ENCODE data around the gene SIX1. TPM values are rescaled to one million over a fixed set of nuclear protein-coding genes. Genes with fewer than 3 reads are reported as not detected.

The SIX1 gene
- total RNA-seq, 1 donor from 2014 or later = 3.7 TPM

GRCh38 chr14:60642270-60643140 lies 6.8 kb downstream of the SIX1 start:
- Histone ChIP-seq H3K27me3 (peaks cover 21% of the 10 kb centered on the region), H3K36me3 (no peaks in the 10 kb centered on the region), H3K9me3 (no peaks in the 10 kb centered on the region), H3K4me3 (no peak overlapping the region), H3K27ac (no peak overlapping the region), H3K4me1 (peaks cover 28% of the 10 kb centered on the region)
- TF ChIP-seq POLR2A (IDR thresholded peaks at IDR 0.05) (no peak), CTCF (IDR thresholded peaks at IDR 0.05) (no peak), POLR2AphosphoS5 (IDR thresholded peaks at IDR 0.05; ENCODE audit: insufficient read depth in 1 of 2, low read depth in 1 of 2) (no peak)
- intact Hi-C loops (cut with DNase I) = loop anchor here (10.0 kb wide), 1 partner anchor 612 kb away; no protein-coding TSS in a partner anchor
- DNase-seq (ENCODE audit: extremely low spot score in 2 of 2) = no peak

GRCh38 chr14:60641742-60642269 lies 7.5 kb downstream of the SIX1 start:
- Histone ChIP-seq H3K4me1 (peaks cover 24% of the 10 kb centered on the region), H3K27me3 (peaks cover 14% of the 10 kb centered on the region), H3K27ac (no peak overlapping the region), H3K4me3 (no peak overlapping the region), H3K36me3 (no peaks in the 10 kb centered on the region), H3K9me3 (no peaks in the 10 kb centered on the region)
- intact Hi-C loops (cut with DNase I) = loop anchor here (10.0 kb wide), 1 partner anchor 613 kb away; no protein-coding TSS in a partner anchor
- DNase-seq (ENCODE audit: extremely low spot score in 2 of 2) = no peak
- no peak for TF ChIP-seq CTCF (IDR thresholded peaks at IDR 0.05)
- TF ChIP-seq POLR2AphosphoS5 (IDR thresholded peaks at IDR 0.05; ENCODE audit: insufficient read depth in 1 of 2, low read depth in 1 of 2) = no peak
- no peak for TF ChIP-seq POLR2A (IDR thresholded peaks at IDR 0.05)

DNA sequence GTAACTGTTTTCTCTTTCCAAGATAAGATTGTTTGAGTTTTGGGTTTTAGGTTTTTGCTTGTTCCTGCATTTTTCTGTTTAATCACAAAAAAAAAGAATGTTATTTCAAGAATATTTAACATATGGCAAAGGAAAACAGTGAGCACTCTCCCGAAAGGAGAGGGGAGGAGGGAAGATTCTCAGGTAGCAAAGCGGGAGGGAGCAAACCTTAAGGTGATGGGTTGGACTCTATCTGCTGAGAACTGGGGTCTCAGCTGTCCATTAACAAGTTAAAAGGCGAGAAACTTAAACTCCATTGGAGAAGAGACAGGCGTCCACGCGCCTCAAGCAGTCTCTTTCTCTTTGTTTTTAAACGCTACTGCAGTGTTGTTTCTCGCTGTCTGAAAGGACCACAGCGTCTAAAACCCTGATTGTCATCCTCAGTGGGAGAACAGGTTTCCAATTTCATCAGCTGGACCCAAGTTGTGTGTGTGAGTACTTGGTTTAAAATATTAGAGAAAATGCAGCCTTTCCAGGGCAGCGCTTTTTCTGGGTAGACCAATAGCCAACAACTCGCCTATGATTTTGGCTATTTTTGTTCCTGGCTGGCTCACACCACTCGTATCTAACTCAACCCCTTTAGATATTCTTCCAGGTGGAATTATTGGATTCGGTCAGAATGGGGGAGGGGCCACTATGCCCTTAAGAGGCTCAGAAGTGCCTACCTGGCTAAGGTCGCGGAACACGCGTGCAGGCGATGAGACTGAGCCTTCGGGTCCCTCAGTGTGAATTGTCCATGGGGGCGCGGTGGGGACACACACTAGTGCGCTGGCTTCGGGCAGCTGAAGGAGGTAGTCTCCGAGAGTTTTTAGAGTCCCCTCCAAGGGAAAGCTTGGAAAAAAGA lies 8.2 kb downstream of the SIX1 start:
- peaks cover 14% of the 10 kb centered on the region for H3K27me3 ChIP-seq
- H3K27ac ChIP-seq = no peak overlapping the region
- H3K4me3 ChIP-seq = no peak overlapping the region
- no peaks in the 10 kb centered on the region for H3K9me3 ChIP-seq
- no peaks in the 10 kb centered on the region for H3K36me3 ChIP-seq
- H3K4me1 ChIP-seq = peaks cover 24% of the 10 kb centered on the region
- intact Hi-C loops (cut with DNase I) = loop anchor here (10.0 kb wide), 1 partner anchor 614 kb away; no protein-coding TSS in a partner anchor
- no peak for DNase-seq (ENCODE audit: extremely low spot score in 2 of 2)
- TF ChIP-seq CTCF (IDR thresholded peaks at IDR 0.05) = no peak
- no peak for TF ChIP-seq POLR2A (IDR thresholded peaks at IDR 0.05)
- TF ChIP-seq POLR2AphosphoS5 (IDR thresholded peaks at IDR 0.05; ENCODE audit: insufficient read depth in 1 of 2, low read depth in 1 of 2) = no peak

- Histone ChIP-seq H3K27me3 (peaks cover 14% of the 10 kb centered on the region), H3K36me3 (no peaks in the 10 kb centered on the region), H3K27ac (no peak overlapping the region), H3K4me3 (no peak overlapping the region), H3K4me1 (peaks cover 24% of the 10 kb centered on the region), H3K9me3 (no peaks in the 10 kb centered on the region)
- no peak for DNase-seq (ENCODE audit: extremely low spot score in 2 of 2)
- intact Hi-C loops (cut with DNase I) = loop anchor here (10.0 kb wide), 1 partner anchor 615 kb away; no protein-coding TSS in a partner anchor
- no peak for TF ChIP-seq CTCF (IDR thresholded peaks at IDR 0.05)
Measured at GRCh38 chr14:60639674-60640073, 9.6 kb downstream of the SIX1 start.

Measured in vagina (tissue), 2 donors.